ENCODE data around the gene GALC.

Gene GALC

DNA sequence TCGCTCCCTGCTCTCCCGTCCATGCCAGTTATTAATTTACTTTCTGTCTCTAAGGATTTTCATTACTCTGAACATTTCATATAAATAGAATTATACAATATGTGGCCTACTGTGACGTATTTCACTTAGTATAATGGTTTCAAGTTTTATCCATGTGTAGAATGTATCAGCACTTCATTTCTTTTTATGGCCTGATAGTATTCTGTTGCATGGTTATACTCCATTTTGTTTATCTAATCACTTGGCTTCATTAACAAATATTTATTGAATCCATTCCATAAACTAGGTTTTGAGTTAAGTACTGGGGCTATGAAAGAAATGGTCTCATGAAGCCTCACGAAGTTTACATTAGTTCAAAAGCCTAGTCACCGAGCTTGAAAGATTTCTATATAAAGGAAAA lies 19.5 kb upstream of the GALC start:
- no peak overlapping the region for H3K4me3 ChIP-seq (ENCODE audit: low read depth, low read length)
- TF ChIP-seq, protein P1, sequence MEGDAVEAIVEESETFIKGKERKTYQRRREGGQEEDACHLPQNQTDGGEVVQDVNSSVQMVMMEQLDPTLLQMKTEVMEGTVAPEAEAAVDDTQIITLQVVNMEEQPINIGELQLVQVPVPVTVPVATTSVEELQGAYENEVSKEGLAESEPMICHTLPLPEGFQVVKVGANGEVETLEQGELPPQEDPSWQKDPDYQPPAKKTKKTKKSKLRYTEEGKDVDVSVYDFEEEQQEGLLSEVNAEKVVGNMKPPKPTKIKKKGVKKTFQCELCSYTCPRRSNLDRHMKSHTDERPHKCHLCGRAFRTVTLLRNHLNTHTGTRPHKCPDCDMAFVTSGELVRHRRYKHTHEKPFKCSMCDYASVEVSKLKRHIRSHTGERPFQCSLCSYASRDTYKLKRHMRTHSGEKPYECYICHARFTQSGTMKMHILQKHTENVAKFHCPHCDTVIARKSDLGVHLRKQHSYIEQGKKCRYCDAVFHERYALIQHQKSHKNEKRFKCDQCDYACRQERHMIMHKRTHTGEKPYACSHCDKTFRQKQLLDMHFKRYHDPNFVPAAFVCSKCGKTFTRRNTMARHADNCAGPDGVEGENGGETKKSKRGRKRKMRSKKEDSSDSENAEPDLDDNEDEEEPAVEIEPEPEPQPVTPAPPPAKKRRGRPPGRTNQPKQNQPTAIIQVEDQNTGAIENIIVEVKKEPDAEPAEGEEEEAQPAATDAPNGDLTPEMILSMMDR (IDR thresholded peaks at IDR 0.05; ENCODE audit: low read depth, low read length), result no peak
- H3K27me3 ChIP-seq (ENCODE audit: insufficient read depth, low read depth, severe bottlenecking), result no peaks in the 10 kb centered on the region
- no peak overlapping the region for H3K27ac ChIP-seq
- DNase-seq, result no peak
- H3K36me3 ChIP-seq, result no peaks in the 10 kb centered on the region
- H3K9me3 ChIP-seq (ENCODE audit: severe bottlenecking), result no peaks in the 10 kb centered on the region

DNA sequence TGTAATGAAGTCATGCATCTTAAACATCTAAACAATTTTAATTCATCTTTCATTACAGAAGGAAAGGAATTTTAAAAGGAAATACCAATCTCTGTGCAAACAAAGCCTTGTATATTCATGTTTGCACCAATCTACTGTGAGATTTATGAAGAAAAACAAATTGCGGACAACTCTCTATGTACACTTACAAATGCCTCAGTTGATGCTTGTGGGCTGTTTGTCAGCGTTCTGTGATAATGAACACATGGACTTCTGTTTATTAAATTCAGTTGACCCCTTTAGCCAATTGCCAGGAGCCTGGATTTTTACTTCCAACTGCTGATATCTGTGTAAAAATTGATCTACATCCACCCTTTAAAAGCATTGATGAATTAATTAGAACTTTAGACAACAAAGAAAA lies 17.3 kb upstream of the GALC start:
- H3K4me3 ChIP-seq (ENCODE audit: low read depth, low read length), result no peak overlapping the region
- TF ChIP-seq, protein P1 (IDR thresholded peaks at IDR 0.05; ENCODE audit: low read depth, low read length), result no peak
- H3K9me3 ChIP-seq (ENCODE audit: severe bottlenecking), result no peaks in the 10 kb centered on the region
- no peaks in the 10 kb centered on the region for H3K27me3 ChIP-seq (ENCODE audit: insufficient read depth, low read depth, severe bottlenecking)
- no peak overlapping the region for H3K27ac ChIP-seq
- H3K36me3 ChIP-seq, result no peaks in the 10 kb centered on the region
- no peak for DNase-seq

DNA sequence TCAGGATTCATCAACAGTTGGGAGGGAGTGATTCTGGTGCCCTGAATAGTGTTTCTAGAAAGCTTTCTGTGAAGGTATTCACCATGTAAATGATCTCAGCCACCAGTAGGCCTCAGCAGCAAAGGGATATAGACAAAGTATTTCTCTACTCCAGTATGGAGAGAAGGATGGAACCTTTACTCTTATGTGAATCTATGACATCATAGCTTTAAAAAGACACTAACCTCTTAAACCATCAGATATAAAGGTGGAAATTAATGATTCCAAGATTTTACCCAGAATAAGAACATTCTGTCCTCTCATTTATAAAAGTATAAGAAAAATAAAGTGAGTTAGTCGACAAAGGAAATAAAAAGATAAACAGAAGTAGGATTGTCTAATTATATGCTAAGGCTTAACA lies 16.5 kb upstream of the GALC start:
- Histone ChIP-seq H3K4me3 (ENCODE audit: low read depth, low read length) (no peak overlapping the region), H3K9me3 (ENCODE audit: severe bottlenecking) (no peaks in the 10 kb centered on the region), H3K27ac (no peak overlapping the region), H3K27me3 (ENCODE audit: insufficient read depth, low read depth, severe bottlenecking) (no peaks in the 10 kb centered on the region), H3K36me3 (no peaks in the 10 kb centered on the region)
- no peak for DNase-seq
- TF ChIP-seq, protein P1 (IDR thresholded peaks at IDR 0.05; ENCODE audit: low read depth, low read length), result no peak

DNA sequence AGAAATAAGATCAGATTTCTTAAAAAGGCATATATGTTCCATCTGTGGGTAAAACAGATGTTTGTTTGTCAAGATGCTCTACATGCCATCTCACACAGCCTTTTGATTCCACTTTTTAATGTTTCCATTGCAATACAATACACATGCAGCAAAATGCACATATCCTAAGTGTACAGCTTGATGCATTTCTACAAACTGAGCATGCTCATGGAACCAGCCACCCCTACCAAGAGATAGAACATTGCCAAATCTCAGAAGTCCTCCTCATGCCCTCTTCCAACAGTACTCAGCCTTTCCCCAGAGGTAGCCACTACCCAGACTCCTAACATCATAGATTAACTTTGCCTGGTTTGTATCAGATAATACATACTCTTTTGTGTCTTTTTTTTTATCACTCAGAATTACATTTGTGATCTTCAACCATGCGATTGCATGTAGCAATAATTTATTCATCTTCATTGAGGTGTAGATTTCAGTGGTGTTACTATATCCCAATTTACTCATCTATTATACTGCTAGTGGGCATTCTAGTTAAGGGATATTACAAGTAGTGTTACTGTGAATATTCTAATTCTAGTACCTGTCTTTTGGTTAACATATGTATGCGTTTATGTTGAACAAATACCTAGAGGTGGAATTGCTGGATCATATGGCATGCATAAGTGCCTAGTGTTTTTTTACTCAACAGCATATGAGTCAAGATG lies 15.2 kb upstream of the GALC start:
- Histone ChIP-seq H3K27me3 (ENCODE audit: insufficient read depth, low read depth, severe bottlenecking) (no peaks in the 10 kb centered on the region), H3K4me3 (ENCODE audit: low read depth, low read length) (no peak overlapping the region), H3K36me3 (no peaks in the 10 kb centered on the region), H3K27ac (no peak overlapping the region), H3K9me3 (ENCODE audit: severe bottlenecking) (no peaks in the 10 kb centered on the region)
- TF ChIP-seq, protein P1 (IDR thresholded peaks at IDR 0.05; ENCODE audit: low read depth, low read length), result no peak
- DNase-seq, result no peak

DNA sequence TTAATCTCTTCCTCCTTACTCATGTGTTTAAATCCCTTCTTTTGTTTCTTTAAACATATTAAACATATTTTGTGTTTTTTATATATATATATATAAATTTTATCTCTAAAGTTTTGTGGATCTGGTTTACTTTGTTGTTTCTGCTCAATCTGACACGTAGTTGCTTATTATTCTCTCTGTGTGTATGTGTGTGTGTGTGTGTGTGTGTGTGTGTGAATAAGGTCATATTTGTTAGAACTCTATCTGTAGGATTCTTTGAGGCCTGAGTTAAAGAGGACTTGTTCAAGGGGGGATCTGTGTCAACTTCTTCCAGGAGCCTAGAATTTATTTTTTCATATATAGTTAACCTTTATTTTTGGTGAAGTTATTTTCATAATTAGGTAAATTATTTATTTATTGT lies 14.6 kb upstream of the GALC start:
- Histone ChIP-seq H3K36me3 (no peaks in the 10 kb centered on the region), H3K9me3 (ENCODE audit: severe bottlenecking) (no peaks in the 10 kb centered on the region), H3K27me3 (ENCODE audit: insufficient read depth, low read depth, severe bottlenecking) (no peaks in the 10 kb centered on the region), H3K4me3 (ENCODE audit: low read depth, low read length) (no peak overlapping the region), H3K27ac (no peak overlapping the region)
- TF ChIP-seq, protein P1 (IDR thresholded peaks at IDR 0.05; ENCODE audit: low read depth, low read length), result no peak
- no peak for DNase-seq
